Endothelial cell (in vitro differentiated cells): ENCODE measurements around the gene FRS2. TPM values are rescaled to one million over a fixed set of nuclear protein-coding genes. Genes with fewer than 3 reads are reported as not detected.

ENCODE experiments used
- DNase-seq: peaks from one replicate; pipeline ENCODE4 v3.0.0; 2021; ENCODE audit warnings: low spot score
- H3K27ac Mint-ChIP-seq: one replicate; pipeline ENCODE4 v1.8.0; 2021; ENCODE audit warnings: mixed read lengths, inconsistent platforms; ENCODE audit not compliant: unreplicated experiment
- H3K27me3 Mint-ChIP-seq: one replicate; pipeline ENCODE4 v1.8.0; 2021; ENCODE audit warnings: mild to moderate bottlenecking, moderate library complexity, mixed read lengths, inconsistent platforms; ENCODE audit not compliant: unreplicated experiment
- H3K36me3 Mint-ChIP-seq: one replicate; pipeline ENCODE4 v1.8.0; 2021; ENCODE audit warnings: mild to moderate bottlenecking, low read depth, mixed read lengths, inconsistent platforms; ENCODE audit not compliant: unreplicated experiment
- H3K4me1 Mint-ChIP-seq: one replicate; pipeline ENCODE4 v1.8.0; 2021; ENCODE audit warnings: mild to moderate bottlenecking, mixed read lengths, inconsistent platforms; ENCODE audit not compliant: unreplicated experiment
- H3K4me3 Mint-ChIP-seq: one replicate; pipeline ENCODE4 v1.8.0; 2021; ENCODE audit warnings: mild to moderate bottlenecking, mixed read lengths, inconsistent platforms; ENCODE audit not compliant: unreplicated experiment
- H3K9me3 Mint-ChIP-seq: one replicate; pipeline ENCODE4 v1.8.0; 2021; ENCODE audit warnings: mixed read lengths, inconsistent platforms; ENCODE audit not compliant: unreplicated experiment
- total RNA-seq: library from RNA; stranded (reverse); fragmentation: NEBNext Ultra II Directional; extraction: Animal tissue kit (Norgen Biotek cat#: 25700); gene quantifications from one replicate; pipeline ENCODE4 v1.2.1, GENCODE V29; 2021; ENCODE audit not compliant: unreplicated experiment
- TF ChIP-seq, protein P1 (sequence below): fragments of 200-600 bp; sonication (generic); IDR thresholded peaks from one replicate; pipeline ENCODE4 v1.5.0; 2021; ENCODE audit warnings: antibody characterized with exemption; ENCODE audit not compliant: unreplicated experiment

FRS2 gene
- total RNA-seq, 1 donor from 2014 or later, result 22.9 TPM

DNA sequence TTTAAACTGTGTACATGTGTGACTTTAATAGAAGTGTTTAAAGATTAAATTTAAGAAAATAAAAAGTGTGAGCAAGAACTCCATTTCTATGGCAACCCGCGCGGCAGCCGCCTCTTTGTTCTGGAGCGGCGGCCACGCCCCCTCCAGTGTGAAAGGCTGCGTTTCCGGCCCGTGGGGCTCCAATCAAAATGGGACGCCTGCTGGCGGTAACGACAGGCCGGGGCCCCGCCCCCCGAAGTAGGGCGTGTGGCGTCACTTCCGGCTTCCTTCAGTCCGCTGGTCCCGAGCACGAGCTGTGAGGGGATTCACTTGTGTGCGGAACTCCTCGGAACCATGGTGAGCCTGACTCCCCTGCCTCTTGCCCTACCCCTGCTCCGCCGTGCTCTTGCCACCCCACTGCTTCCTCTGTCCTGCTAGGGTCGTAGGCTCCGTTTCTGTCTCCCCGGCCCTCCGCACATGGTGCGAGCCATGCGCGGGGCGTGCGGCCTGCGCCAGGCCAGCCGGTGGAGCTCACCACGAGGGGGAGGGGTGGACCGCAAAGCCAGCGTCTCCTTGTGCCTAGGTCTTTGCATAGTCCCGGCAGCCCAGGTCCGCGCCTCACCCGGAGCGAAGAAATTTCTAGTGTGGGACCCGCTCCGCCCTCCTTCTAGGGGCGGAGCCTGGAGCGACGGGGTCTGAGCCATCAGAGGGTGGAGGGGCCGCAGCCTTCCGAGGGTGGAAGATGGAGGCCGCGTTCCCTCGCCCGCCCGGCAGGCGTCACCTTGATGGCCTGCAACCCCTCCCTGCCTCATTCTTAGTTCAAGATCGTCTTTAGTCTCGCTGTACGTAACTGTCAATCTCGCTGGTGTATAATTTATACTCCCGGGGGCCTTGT is 115.2 kb downstream of the FRS2 start, which contains the start of gene CCT2:
Gene CCT2 (plus strand): TSS at position 271 of the 874 bp plus-strand sequence. CDS start 63 bp downstream, at position 334.
- DNase-seq, result peak; percentile 97
- TF ChIP-seq, protein P1, sequence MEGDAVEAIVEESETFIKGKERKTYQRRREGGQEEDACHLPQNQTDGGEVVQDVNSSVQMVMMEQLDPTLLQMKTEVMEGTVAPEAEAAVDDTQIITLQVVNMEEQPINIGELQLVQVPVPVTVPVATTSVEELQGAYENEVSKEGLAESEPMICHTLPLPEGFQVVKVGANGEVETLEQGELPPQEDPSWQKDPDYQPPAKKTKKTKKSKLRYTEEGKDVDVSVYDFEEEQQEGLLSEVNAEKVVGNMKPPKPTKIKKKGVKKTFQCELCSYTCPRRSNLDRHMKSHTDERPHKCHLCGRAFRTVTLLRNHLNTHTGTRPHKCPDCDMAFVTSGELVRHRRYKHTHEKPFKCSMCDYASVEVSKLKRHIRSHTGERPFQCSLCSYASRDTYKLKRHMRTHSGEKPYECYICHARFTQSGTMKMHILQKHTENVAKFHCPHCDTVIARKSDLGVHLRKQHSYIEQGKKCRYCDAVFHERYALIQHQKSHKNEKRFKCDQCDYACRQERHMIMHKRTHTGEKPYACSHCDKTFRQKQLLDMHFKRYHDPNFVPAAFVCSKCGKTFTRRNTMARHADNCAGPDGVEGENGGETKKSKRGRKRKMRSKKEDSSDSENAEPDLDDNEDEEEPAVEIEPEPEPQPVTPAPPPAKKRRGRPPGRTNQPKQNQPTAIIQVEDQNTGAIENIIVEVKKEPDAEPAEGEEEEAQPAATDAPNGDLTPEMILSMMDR, result peak; percentile 28
- Mint-ChIP-seq H3K27ac (peak within 1 kb of the TSS; percentile 92), H3K4me3 (peak within 1 kb of the TSS; percentile 95), H3K9me3 (no peaks in the 10 kb centered on the region), H3K4me1 (no peaks in the 10 kb centered on the region), H3K27me3 (peaks cover 3% of the 10 kb centered on the region), H3K36me3 (peaks cover 14% of the 10 kb centered on the region)

DNA sequence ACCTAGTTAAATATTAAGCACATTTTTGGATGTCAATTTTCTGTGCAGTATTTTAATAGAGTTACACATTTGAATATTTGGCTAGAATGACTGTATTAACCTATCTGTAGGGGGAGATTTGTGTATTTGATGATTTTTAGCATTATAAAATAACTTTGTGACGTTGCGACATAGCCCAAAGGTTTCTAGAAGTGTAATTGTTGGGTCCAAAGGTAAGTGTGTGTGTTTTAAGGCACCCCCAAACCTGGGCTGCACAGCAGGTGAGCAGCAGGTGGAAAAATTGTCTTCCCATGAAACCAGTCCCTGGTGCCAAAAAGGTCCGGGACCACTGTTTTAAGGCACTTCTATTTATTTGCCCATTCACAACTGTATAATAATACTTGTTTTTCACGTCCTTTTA is 118.3 kb downstream of the FRS2 start:
- Mint-ChIP-seq H3K4me1 (no peaks in the 10 kb centered on the region), H3K27me3 (no peaks in the 10 kb centered on the region), H3K4me3 (no peak overlapping the region), H3K9me3 (no peaks in the 10 kb centered on the region), H3K36me3 (peaks cover 18% of the 10 kb centered on the region), H3K27ac (no peak overlapping the region)
- TF ChIP-seq, protein P1, result no peak
- DNase-seq, result no peak

DNA sequence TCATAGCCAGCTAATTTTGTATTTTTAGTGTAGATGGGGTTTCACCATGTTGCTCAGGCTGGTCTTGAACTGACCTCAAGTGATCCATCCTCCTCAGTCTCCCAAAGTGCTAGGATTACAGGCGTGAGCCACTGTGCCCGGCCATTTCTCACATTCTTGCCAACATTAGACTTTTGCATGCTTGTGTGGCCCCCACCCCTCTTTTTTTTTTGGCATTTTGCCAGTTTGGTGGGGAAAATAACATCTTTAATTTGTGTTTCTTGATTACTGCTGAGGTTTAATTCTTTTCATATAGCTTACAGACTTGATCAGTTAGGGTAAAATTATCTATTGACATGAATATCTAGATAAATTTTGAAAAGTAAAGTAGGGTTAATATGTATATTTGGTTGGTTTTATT is 118.9 kb downstream of the FRS2 start:
- peaks cover 24% of the 10 kb centered on the region for H3K36me3 Mint-ChIP-seq
- TF ChIP-seq, protein P1, result no peak
- no peak overlapping the region for H3K27ac Mint-ChIP-seq
- no peak for DNase-seq
- no peak overlapping the region for H3K4me3 Mint-ChIP-seq
- H3K4me1 Mint-ChIP-seq, result no peaks in the 10 kb centered on the region
- no peaks in the 10 kb centered on the region for H3K27me3 Mint-ChIP-seq
- H3K9me3 Mint-ChIP-seq, result no peaks in the 10 kb centered on the region

DNA sequence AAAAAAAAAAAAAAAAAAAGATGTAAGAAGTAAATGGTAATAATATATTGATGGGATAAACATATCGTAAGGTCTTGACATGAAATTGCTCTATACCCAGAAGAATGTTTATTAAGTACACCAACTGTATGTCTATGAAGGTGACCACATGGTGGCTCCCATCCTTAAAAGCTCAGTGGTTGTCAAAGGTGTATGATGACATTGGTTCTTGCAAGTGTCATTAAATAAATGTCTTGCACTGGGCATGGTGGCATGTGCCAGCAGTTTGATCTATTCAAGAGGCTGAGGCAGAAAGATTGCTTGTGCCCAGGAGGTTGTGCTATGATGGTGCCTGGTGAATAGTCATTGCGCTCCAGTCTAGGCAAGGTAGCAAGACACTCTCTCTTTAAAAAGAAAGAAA is 125.5 kb downstream of the FRS2 start:
- peaks cover 18% of the 10 kb centered on the region for H3K36me3 Mint-ChIP-seq
- no peaks in the 10 kb centered on the region for H3K4me1 Mint-ChIP-seq
- TF ChIP-seq, protein P1, result no peak
- no peaks in the 10 kb centered on the region for H3K9me3 Mint-ChIP-seq
- no peaks in the 10 kb centered on the region for H3K27me3 Mint-ChIP-seq
- H3K4me3 Mint-ChIP-seq, result no peak overlapping the region
- H3K27ac Mint-ChIP-seq, result no peak overlapping the region
- DNase-seq, result no peak

DNA sequence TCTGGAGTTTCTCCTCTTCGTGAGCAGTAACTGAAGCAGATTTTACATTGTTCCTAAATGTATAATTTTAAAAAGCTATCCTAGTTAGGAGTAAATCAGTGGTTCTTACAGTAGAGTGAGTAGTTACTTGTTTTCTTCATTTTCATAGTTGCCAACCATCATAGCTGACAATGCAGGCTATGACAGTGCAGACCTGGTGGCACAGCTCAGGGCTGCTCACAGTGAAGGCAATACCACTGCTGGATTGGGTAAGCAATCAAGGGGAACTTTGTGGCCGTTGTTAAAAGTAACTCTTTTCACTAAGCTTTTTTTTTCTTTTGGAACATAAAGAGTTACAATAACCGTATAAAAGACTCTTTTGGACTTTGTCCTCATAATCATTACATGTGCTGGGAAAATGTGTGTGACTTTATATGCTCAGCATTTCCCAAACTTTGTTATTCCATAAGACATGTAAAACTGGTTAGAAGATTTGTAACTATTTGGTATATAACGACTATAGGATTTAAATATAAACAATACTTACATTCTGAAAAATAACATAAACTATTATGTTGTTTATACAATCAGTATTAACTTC is 128.1 kb downstream of the FRS2 start:
- Mint-ChIP-seq H3K27ac (no peak overlapping the region), H3K9me3 (no peaks in the 10 kb centered on the region), H3K36me3 (peaks cover 29% of the 10 kb centered on the region), H3K4me3 (peak overlapping the region; percentile 33), H3K27me3 (peaks cover 2% of the 10 kb centered on the region), H3K4me1 (no peaks in the 10 kb centered on the region)
- TF ChIP-seq, protein P1, result no peak
- no peak for DNase-seq
